GM20431 (cell line): ENCODE data around the gene PSMG4.

ENCODE experiments used
- in situ Hi-C: fragments of 300-500 bp; cut with MseI, MboI; formaldehyde crosslinking; loops from one replicate; pipeline ENCODE4 v1.15.0; 2020; ENCODE audit warnings: low sequenced_read_pairs; ENCODE audit not compliant: unreplicated experiment

Gene PSMG4

GRCh38 chr6:3296537-3296936 lies 37.8 kb downstream of the PSMG4 start:
- in situ Hi-C loops = loop anchor here (25.0 kb wide), 1 partner anchor 691 kb away; no protein-coding TSS in a partner anchor

GRCh38 chr6:3297006-3297405 lies 38.3 kb downstream of the PSMG4 start:
- in situ Hi-C loops = loop anchor here (25.0 kb wide), 1 partner anchor 690 kb away; no protein-coding TSS in a partner anchor

GRCh38 chr6:3297909-3298308 lies 39.2 kb downstream of the PSMG4 start:
- in situ Hi-C loops = loop anchor here (25.0 kb wide), 1 partner anchor 689 kb away; no protein-coding TSS in a partner anchor

GRCh38 chr6:3299221-3299620 lies 40.5 kb downstream of the PSMG4 start:
- in situ Hi-C loops = loop anchor here (25.0 kb wide), 1 partner anchor 688 kb away; no protein-coding TSS in a partner anchor

GRCh38 chr6:3301506-3301905 lies 42.8 kb downstream of the PSMG4 start:
- in situ Hi-C loops = no loop called here

- in situ Hi-C loops = no loop called here
Observed at GRCh38 chr6:3303795-3304411, 45.2 kb downstream of the PSMG4 start.

GRCh38 chr6:3304500-3305215 lies 45.9 kb downstream of the PSMG4 start:
- in situ Hi-C loops = no loop called here

- in situ Hi-C loops = no loop called here
Observed at GRCh38 chr6:3305216-3305565, 46.4 kb downstream of the PSMG4 start.

- in situ Hi-C loops = no loop called here
Observed at GRCh38 chr6:3305831-3306230, 47.1 kb downstream of the PSMG4 start.

GRCh38 chr6:3306848-3307247 lies 48.1 kb downstream of the PSMG4 start:
- in situ Hi-C loops = no loop called here

GRCh38 chr6:3307436-3307835 lies 48.7 kb downstream of the PSMG4 start:
- in situ Hi-C loops = no loop called here

- in situ Hi-C loops = no loop called here
Observed at GRCh38 chr6:3308106-3308505, 49.4 kb downstream of the PSMG4 start.

- in situ Hi-C loops = no loop called here
Observed at GRCh38 chr6:3309391-3310050, 50.8 kb downstream of the PSMG4 start.

- in situ Hi-C loops = no loop called here
Observed at GRCh38 chr6:3310051-3310448, 51.3 kb downstream of the PSMG4 start.

- in situ Hi-C loops = no loop called here
Observed at GRCh38 chr6:3310703-3311102, 52.0 kb downstream of the PSMG4 start.

- in situ Hi-C loops = no loop called here
Observed at GRCh38 chr6:3311826-3312225, 53.1 kb downstream of the PSMG4 start.

GRCh38 chr6:3312604-3313231 lies 54.0 kb downstream of the PSMG4 start:
- in situ Hi-C loops = no loop called here

GRCh38 chr6:3314176-3314575 lies 55.4 kb downstream of the PSMG4 start:
- in situ Hi-C loops = no loop called here

- in situ Hi-C loops = no loop called here
Observed at GRCh38 chr6:3314621-3315467, 56.1 kb downstream of the PSMG4 start.

- in situ Hi-C loops = no loop called here
Observed at GRCh38 chr6:3315841-3316240, 57.1 kb downstream of the PSMG4 start.
